HepG2 (cell line): ENCODE results near the gene BICDL2. TPM values are rescaled to one million over a fixed set of nuclear protein-coding genes. Genes with fewer than 3 reads are reported as not detected.

Experiments used
- CERS6 ChIP-seq: sonication (generic); formaldehyde crosslinking; IDR thresholded peaks from 2 replicates; pipeline ENCODE4 v1.5.0; 2020; ENCODE audit warnings: missing genetic modification reagents
- GZF1 ChIP-seq: sonication (generic); formaldehyde crosslinking; IDR thresholded peaks from 2 replicates; pipeline ENCODE4 v1.5.1; 2020; ENCODE audit warnings: mild to moderate bottlenecking, missing genetic modification reagents
- IKZF5 ChIP-seq: IDR thresholded peaks from 2 replicates; pipeline ENCODE4 v1.6.1; 2018; ENCODE audit warnings: missing genetic modification reagents, mild to moderate bottlenecking, missing compliant biosample characterization
- JUNB ChIP-seq: sonication (generic); formaldehyde crosslinking; IDR thresholded peaks from 2 replicates; pipeline ENCODE4 v1.8.0; 2022; ENCODE audit warnings: missing genetic modification reagents, mild to moderate bottlenecking, borderline replicate concordance
- MAFG ChIP-seq: sonication (generic); formaldehyde crosslinking; IDR thresholded peaks from 2 replicates; pipeline ENCODE4 v1.5.1; 2020; ENCODE audit warnings: mild to moderate bottlenecking, missing genetic modification reagents
- MNT ChIP-seq: fragments of 450-650 bp; IDR thresholded peaks from 2 replicates; pipeline ENCODE4 v1.6.1; 2016
- PATZ1 ChIP-seq: sonication (generic); formaldehyde crosslinking; IDR thresholded peaks from 2 replicates; pipeline ENCODE4 v1.4.0; 2020; ENCODE audit warnings: missing genetic modification reagents
- SP5 ChIP-seq: IDR thresholded peaks from 2 replicates; pipeline ENCODE4 v1.6.1; 2016; ENCODE audit warnings: low read depth, borderline replicate concordance
- TAF1 ChIP-seq: sonication (generic); formaldehyde crosslinking; IDR thresholded peaks from 2 replicates; pipeline ENCODE4 v1.4.0; 2020; ENCODE audit warnings: missing genetic modification reagents
- U2AF2 ChIP-seq: fragments of 200-400 bp; formaldehyde crosslinking; IDR thresholded peaks from 2 replicates; pipeline ENCODE4 v1.6.1; 2017; ENCODE audit warnings: low read depth, mild to moderate bottlenecking, low read length
- XRCC5 ChIP-seq: fragments of 200-400 bp; formaldehyde crosslinking; optimal IDR thresholded peaks from 2 replicates; pipeline ENCODE3; 2017; ENCODE audit warnings: mild to moderate bottlenecking, low read length
- ZNF367 ChIP-seq: sonication (generic); formaldehyde crosslinking; IDR thresholded peaks from 2 replicates; pipeline ENCODE4 v1.4.0; 2020; ENCODE audit warnings: missing genetic modification reagents, borderline replicate concordance
- ZNF574 ChIP-seq: sonication (generic); formaldehyde crosslinking; IDR thresholded peaks from 2 replicates; pipeline ENCODE4 v1.4.0; 2020; ENCODE audit warnings: missing genetic modification reagents
- ZNF609 ChIP-seq: sonication (generic); formaldehyde crosslinking; IDR thresholded peaks from 2 replicates; pipeline ENCODE4 v1.4.0; 2020; ENCODE audit warnings: mild to moderate bottlenecking, missing genetic modification reagents, borderline replicate concordance
- polyA plus RNA-seq, 8 experiments: library from polyadenylated mRNA; depleted of rRNA in 3 of 8; stranded (reverse) in 7 of 8; unstranded in 1 of 8; fragments of >200 nt; fragmentation: Illumina TruSeq in 4 of 8; extraction: Trizol in 4 of 8; gene quantifications; 2 replicates each; pipeline versions ENCODE4 v1.2.1 to v1.2.3, GENCODE V29; 2011 to 2016; ENCODE audit warnings: low read depth in 4 of 8, missing spikeins in 1 of 8, mixed read lengths in 1 of 8; ENCODE audit not compliant: insufficient read depth in 1 of 8
- total RNA-seq, 5 experiments: library from RNA; depleted of rRNA; stranded (reverse); fragments of >200 nt; fragmentation: Illumina TruSeq; extraction: Trizol; gene quantifications; 2 replicates each; pipeline ENCODE4 v1.2.3, GENCODE V29; 2016; ENCODE audit warnings: low read depth in 1 of 5

The BICDL2 gene
- total and polyA plus RNA-seq, 2 of the 13 experiments (the other 11 are each of a cell fraction or from before 2014, with no cell fraction given): 0.12 TPM; not detected in 1

- peak; percentile 75 for TF ChIP-seq ZNF574 (CRISPR knock-in tag)
- no peak; the same call in 1 of the 2 replicates for TF ChIP-seq IKZF5 (CRISPR knock-in tag)
- no peak; the same call in none of the 2 replicates for TF ChIP-seq ZNF609 (CRISPR knock-in tag)
- peak; percentile 92 for TF ChIP-seq SP5 (CRISPR knock-in tag)
- no peak for TF ChIP-seq MNT
- TF ChIP-seq TAF1 (CRISPR knock-in tag): peak; percentile 19; the same call in 1 of the 2 replicates
- peak; percentile 94 for TF ChIP-seq JUNB (CRISPR knock-in tag)
- TF ChIP-seq MAFG (CRISPR knock-in tag): no peak
- TF ChIP-seq GZF1 (CRISPR knock-in tag): no peak
- no peak for TF ChIP-seq ZNF367 (CRISPR knock-in tag)
- peak; percentile 99 for TF ChIP-seq PATZ1 (CRISPR knock-in tag)
- no peak for TF ChIP-seq XRCC5
- TF ChIP-seq CERS6 (CRISPR knock-in tag): no peak
- no peak for TF ChIP-seq U2AF2
Observed at GRCh38 chr16:3020604-3021448, 15.9 kb downstream of the BICDL2 start (continued).
